ENCODE results near the gene ZFYVE21.

- no peak for TF ChIP-seq GATA2 (IDR thresholded peaks at IDR 0.05; ENCODE audit: low read depth, low read length)
- TF ChIP-seq GATA3 (IDR thresholded peaks at IDR 0.05; ENCODE audit: low read depth, low read length) = no peak
Observed at GRCh38 chr14:103704708-103705107, 10.9 kb upstream of the ZFYVE21 start.
